ENCODE data around the gene NECTIN2.

- TF ChIP-seq CTCF (conservative IDR thresholded peaks at IDR 0.05; ENCODE audit: low read depth, low read length) (no peak), EZH2 (IDR thresholded peaks at IDR 0.05; ENCODE audit: borderline replicate concordance, low read depth, low read length, poor library complexity, severe bottlenecking) (no peak)
Observed at GRCh38 chr19:44925114-44925891, 79.2 kb downstream of the NECTIN2 start.

Data from A673 (cell line).